GM10266 (cell line): Measurements from ENCODE around the gene SH3GLB2.

Source experiments
- DNase-seq: peaks from one replicate; pipeline ENCODE4 v3.0.0; 2012; ENCODE audit errors: extremely low spot score
- TF ChIP-seq, protein P1 (sequence below): IDR thresholded peaks from 2 replicates; pipeline ENCODE4 v1.5.1; 2012; ENCODE audit warnings: mild to moderate bottlenecking, low read depth; ENCODE audit not compliant: control insufficient read depth, insufficient read depth; ENCODE audit errors: missing control alignments

Gene SH3GLB2

DNA sequence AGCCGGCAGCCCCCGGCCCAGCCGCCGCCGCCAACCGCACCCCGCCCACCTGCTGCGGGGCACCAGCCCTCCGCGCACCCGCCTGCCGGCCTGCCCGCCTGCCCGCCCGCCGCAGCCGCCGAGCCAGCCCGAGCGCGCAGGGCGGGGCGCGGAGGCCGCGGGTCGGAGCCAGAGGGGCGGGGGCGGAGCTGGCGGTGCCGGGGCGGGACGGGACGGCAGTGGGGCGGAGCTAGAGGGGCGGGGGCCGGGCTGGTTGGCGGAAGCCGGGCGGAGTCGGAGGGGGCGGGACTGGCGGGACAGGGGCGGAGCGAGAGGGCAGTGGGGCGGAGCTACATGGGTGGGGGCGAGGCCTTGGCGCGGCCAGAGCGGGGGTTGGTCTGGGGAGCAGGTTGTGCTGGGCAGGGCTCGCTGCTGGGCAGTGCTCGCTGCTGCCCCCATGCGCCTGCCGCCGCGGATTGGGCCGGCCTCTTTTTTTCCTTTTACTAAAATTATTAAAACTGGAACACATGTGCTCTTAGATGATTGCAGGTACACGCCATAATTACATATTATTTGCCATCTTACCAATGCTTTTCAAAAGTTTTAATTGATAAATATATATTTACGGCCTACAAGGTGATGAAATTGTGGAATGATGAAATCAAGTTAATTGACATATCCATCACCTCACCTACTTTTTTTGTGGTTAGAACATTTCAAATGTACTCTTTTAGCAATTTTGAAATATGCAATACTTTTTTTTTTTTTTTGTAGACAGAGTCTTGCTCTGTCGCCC lies at the start of gene SH3GLB2:
Gene SH3GLB2, minus strand, starts transcription at position 140 of the 775 bp plus-strand sequence. CDS start 177 bp downstream, outside the sequence.
- TF ChIP-seq, protein P1, sequence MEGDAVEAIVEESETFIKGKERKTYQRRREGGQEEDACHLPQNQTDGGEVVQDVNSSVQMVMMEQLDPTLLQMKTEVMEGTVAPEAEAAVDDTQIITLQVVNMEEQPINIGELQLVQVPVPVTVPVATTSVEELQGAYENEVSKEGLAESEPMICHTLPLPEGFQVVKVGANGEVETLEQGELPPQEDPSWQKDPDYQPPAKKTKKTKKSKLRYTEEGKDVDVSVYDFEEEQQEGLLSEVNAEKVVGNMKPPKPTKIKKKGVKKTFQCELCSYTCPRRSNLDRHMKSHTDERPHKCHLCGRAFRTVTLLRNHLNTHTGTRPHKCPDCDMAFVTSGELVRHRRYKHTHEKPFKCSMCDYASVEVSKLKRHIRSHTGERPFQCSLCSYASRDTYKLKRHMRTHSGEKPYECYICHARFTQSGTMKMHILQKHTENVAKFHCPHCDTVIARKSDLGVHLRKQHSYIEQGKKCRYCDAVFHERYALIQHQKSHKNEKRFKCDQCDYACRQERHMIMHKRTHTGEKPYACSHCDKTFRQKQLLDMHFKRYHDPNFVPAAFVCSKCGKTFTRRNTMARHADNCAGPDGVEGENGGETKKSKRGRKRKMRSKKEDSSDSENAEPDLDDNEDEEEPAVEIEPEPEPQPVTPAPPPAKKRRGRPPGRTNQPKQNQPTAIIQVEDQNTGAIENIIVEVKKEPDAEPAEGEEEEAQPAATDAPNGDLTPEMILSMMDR = peak; percentile 86
- peak; percentile 99 for DNase-seq

DNA sequence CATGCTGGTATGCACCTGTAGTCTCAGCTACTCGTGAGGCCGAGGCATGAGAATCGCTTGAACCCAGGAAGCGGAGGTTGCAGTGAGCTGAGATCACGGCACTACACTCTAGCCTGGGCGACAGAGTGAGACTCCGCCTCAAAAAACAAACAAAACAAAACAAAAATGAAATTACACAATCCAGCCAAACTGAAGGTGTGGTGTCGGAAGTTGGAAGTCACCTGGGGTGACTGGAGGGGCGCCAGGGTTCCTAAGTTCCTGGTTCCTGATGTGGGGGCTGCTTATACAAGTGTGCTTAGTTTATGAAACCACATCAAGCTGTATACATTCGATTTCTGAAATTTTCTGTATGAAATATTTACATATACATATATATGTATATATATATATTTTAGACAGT lies 49.1 kb upstream of the SH3GLB2 start:
- TF ChIP-seq, protein P1 = no peak
- no peak for DNase-seq

GRCh38 chr9:129076640-129077037 lies 48.5 kb upstream of the SH3GLB2 start:
- TF ChIP-seq, protein P1 = no peak
- DNase-seq = no peak

GRCh38 chr9:129075996-129076639 lies 48.0 kb upstream of the SH3GLB2 start:
- TF ChIP-seq, protein P1 = no peak
- no peak for DNase-seq

DNA sequence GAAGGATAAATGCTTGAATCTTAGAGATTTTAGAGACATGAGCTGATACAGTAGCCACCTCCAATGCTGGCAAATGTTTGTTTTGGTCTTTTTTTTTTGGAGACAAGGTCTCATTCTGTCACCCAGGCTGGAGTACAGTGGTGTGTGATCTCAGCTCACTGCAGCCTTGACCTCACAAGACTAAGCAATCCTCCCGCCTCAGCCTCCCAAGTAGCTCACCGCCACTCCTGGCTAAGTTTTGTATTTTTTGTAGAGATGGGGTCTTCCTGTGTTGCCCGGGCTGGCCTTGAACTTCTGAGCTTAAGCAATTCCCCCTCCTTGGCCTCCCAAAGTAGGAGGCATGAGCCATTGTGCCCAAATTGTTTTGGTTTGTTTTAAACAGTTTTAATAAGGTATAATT lies 46.0 kb upstream of the SH3GLB2 start:
- DNase-seq = no peak
- TF ChIP-seq, protein P1 = no peak

DNA sequence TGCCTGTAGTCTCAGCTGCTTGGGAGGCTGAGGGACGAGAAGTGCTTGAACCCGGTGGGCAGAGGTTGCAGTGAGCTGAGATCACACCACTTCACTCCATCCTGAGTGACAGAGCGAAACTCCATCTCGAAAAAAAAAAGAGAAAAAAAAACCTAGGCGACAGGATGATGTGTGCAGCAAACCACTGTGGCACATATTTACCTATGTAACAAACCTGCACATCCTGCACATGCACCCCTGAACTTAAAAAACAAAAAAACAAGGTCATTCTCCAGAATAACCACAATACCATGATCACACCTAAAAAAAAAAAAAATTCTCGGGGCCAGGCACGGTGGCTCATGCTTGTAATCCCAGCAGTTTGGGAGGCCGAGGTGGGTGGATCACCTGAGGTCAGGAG lies 45.3 kb upstream of the SH3GLB2 start:
- DNase-seq = no peak
- TF ChIP-seq, protein P1 = no peak

- TF ChIP-seq, protein P1 = no peak
- no peak for DNase-seq
Measured at GRCh38 chr9:129072171-129072570, 44.0 kb upstream of the SH3GLB2 start.
